WTC11 (cell line): Measurements from ENCODE around the gene SEZ6L2. TPM values are rescaled to one million over a fixed set of nuclear protein-coding genes. Genes with fewer than 3 reads are reported as not detected.

Source experiments
- CTCF ChIP-seq: fragments of 200-600 bp; IDR thresholded peaks from 2 replicates; pipeline ENCODE4 v1.8.0; 2022; ENCODE audit warnings: antibody characterized with exemption
- FOXP1 ChIP-seq: sonication (generic); formaldehyde crosslinking; IDR thresholded peaks from 2 replicates; pipeline ENCODE4 v1.8.0; 2022; ENCODE audit warnings: missing genetic modification reagents, mild to moderate bottlenecking, moderate library complexity, borderline replicate concordance
- GABPB1 ChIP-seq: sonication (generic); formaldehyde crosslinking; IDR thresholded peaks from 2 replicates; pipeline ENCODE4 v1.8.1; 2023; ENCODE audit warnings: mild to moderate bottlenecking, missing genetic modification reagents
- GRHL2 ChIP-seq: fragments of 250-450 bp; sonication (Bioruptor Pico); IDR thresholded peaks from 2 replicates; pipeline ENCODE4 v1.8.0; 2022; ENCODE audit warnings: mild to moderate bottlenecking, moderate library complexity; ENCODE audit not compliant: insufficient replicate concordance, severe bottlenecking
- GTF2I ChIP-seq: fragments of 250-450 bp; sonication (Bioruptor Pico); conservative IDR thresholded peaks from 2 replicates; pipeline ENCODE4 v1.4.0; 2021; ENCODE audit warnings: mild to moderate bottlenecking
- MXD4 ChIP-seq: fragments of 250-450 bp; sonication (Bioruptor Pico); IDR thresholded peaks from 2 replicates; pipeline ENCODE4 v1.8.0; 2021; ENCODE audit warnings: mild to moderate bottlenecking, moderate library complexity, borderline replicate concordance
- NFATC4 ChIP-seq: fragments of 250-450 bp; sonication (Bioruptor Pico); IDR thresholded peaks from 2 replicates; pipeline ENCODE4 v1.9.0; 2021; ENCODE audit warnings: mild to moderate bottlenecking
- OVOL2 ChIP-seq: fragments of 250-450 bp; sonication (Bioruptor Pico); IDR thresholded peaks from 2 replicates; pipeline ENCODE4 v1.9.0; 2021; ENCODE audit warnings: mild to moderate bottlenecking, borderline replicate concordance
- PREB ChIP-seq: sonication (generic); formaldehyde crosslinking; IDR thresholded peaks from 2 replicates; pipeline ENCODE4 v1.8.1; 2022; ENCODE audit warnings: mild to moderate bottlenecking, missing genetic modification reagents, moderate library complexity, borderline replicate concordance
- RELA ChIP-seq: sonication (generic); formaldehyde crosslinking; IDR thresholded peaks from 2 replicates; pipeline ENCODE4 v1.8.1; 2022; ENCODE audit warnings: missing genetic modification reagents, mild to moderate bottlenecking, borderline replicate concordance
- STAT6 ChIP-seq: sonication (generic); formaldehyde crosslinking; conservative IDR thresholded peaks from 2 replicates; pipeline ENCODE4 v1.8.1; 2023; ENCODE audit warnings: mild to moderate bottlenecking, low read depth, missing genetic modification reagents, moderate library complexity
- TP53 ChIP-seq: sonication (generic); formaldehyde crosslinking; IDR thresholded peaks from 2 replicates; pipeline ENCODE4 v1.8.1; 2023; ENCODE audit warnings: mild to moderate bottlenecking, missing genetic modification reagents
- ZBTB21 ChIP-seq: sonication (generic); formaldehyde crosslinking; IDR thresholded peaks from 2 replicates; pipeline ENCODE4 v1.8.1; 2023; ENCODE audit warnings: mild to moderate bottlenecking, missing genetic modification reagents, borderline replicate concordance
- ZNF219 ChIP-seq: sonication (generic); formaldehyde crosslinking; IDR thresholded peaks from 2 replicates; pipeline ENCODE4 v1.8.0; 2023; ENCODE audit warnings: missing genetic modification reagents, mild to moderate bottlenecking, borderline replicate concordance
- ZNF232 ChIP-seq: sonication (generic); formaldehyde crosslinking; IDR thresholded peaks from 2 replicates; pipeline ENCODE4 v1.8.0; 2022; ENCODE audit warnings: mild to moderate bottlenecking, missing genetic modification reagents
- ZNF263 ChIP-seq: sonication (generic); formaldehyde crosslinking; IDR thresholded peaks from 2 replicates; pipeline ENCODE4 v1.8.1; 2022; ENCODE audit warnings: low read depth, mild to moderate bottlenecking, moderate library complexity, missing genetic modification reagents
- ZNF396 ChIP-seq: fragments of 250-450 bp; sonication (Bioruptor Pico); IDR thresholded peaks from 2 replicates; pipeline ENCODE4 v1.8.0; 2021; ENCODE audit warnings: mild to moderate bottlenecking, moderate library complexity, borderline replicate concordance
- ZNF512 ChIP-seq: sonication (generic); formaldehyde crosslinking; IDR thresholded peaks from 2 replicates; pipeline ENCODE4 v1.8.1; 2022; ENCODE audit warnings: missing genetic modification reagents, borderline replicate concordance
- ZNF671 ChIP-seq: fragments of 250-450 bp; sonication (Bioruptor Pico); IDR thresholded peaks from 2 replicates; pipeline ENCODE4 v1.8.0; 2021; ENCODE audit warnings: mild to moderate bottlenecking
- total RNA-seq: library from RNA; stranded (reverse); gene quantifications from 3 replicates; pipeline ENCODE4 v1.2.3, GENCODE V29; 2021
- TF ChIP-seq, protein P1 (sequence below): sonication (generic); formaldehyde crosslinking; IDR thresholded peaks from 2 replicates; pipeline ENCODE4 v1.8.0; 2023; ENCODE audit warnings: missing genetic modification reagents
- TF ChIP-seq, protein P2 (sequence below): fragments of 250-450 bp; sonication (Bioruptor Pico); IDR thresholded peaks from 2 replicates; pipeline ENCODE4 v2.1.2; 2022; ENCODE audit warnings: mild to moderate bottlenecking, moderate library complexity
- TF ChIP-seq, protein P3 (sequence below): sonication (generic); formaldehyde crosslinking; IDR thresholded peaks from 2 replicates; pipeline ENCODE4 v1.8.1; 2023; ENCODE audit warnings: mild to moderate bottlenecking, missing genetic modification reagents, moderate library complexity
- TF ChIP-seq, protein P4 (sequence below): sonication (generic); formaldehyde crosslinking; IDR thresholded peaks from 2 replicates; pipeline ENCODE4 v1.8.0; 2022; ENCODE audit warnings: mild to moderate bottlenecking, missing genetic modification reagents

Gene SEZ6L2
- total RNA-seq, 1 experiment from 2014 or later: 58.2 TPM

DNA sequence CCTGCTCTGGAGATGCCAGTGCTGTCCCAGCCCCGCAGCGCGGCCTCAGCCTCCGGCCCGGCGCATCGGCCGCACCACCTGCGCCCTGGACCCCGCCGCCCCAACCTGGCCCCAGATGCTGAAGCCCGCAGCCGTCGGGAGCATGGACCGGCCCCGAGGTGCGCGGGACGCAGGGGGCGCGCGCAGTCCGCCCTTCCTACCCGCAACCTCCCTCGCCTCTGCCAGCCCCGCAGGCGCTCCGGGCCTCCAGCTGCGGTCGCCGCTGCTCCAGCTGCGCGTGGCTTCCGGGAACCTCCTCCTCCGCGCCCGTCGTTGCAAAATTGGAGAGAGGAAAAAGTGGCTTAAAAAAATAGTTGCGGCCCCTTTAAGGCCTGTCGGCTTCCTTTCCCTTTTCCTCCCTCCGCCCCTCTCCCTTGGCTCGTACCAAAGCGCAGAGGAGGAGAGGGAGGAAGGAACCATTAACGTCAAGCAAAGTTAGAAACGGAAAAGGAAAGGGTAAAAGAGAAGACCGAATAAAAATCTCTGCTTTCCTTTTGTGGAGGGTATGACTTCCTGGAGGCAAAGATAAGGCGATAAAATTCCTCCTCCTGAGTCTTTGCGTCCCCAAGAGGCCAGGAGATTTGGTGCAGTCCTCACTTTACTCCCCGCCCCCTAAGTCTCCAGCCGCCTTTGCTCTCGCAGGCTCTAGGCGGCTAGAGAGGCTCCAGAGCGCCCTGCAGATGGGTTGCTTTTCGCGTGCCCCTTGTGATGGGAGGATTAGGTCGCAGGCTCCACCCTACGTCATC, 36.3 kb downstream of the SEZ6L2 start, which contains the start of gene CDIPT (continued):
- TF ChIP-seq ZNF232 (no peak), FOXP1 (peak; percentile 66; the same call in 1 of the 2 replicates), GTF2I (CRISPR knock-in tag) (no peak), TP53 (CRISPR knock-in tag) (0 out of 2 replicates have a peak, but pooled peaks have one; percentile 17), OVOL2 (no peak), GRHL2 (no peak), RELA (CRISPR knock-in tag) (0 out of 2 replicates have a peak, but pooled peaks have one; percentile 40), PREB (CRISPR knock-in tag) (no peak), ZNF396 (CRISPR knock-in tag) (no peak), ZNF263 (no peak), ZNF219 (no peak), ZBTB21 (CRISPR knock-in tag) (no peak), CTCF (no peak), MXD4 (CRISPR knock-in tag) (no peak), NFATC4 (CRISPR knock-in tag) (no peak), ZNF512 (CRISPR knock-in tag) (no peak), STAT6 (CRISPR knock-in tag) (no peak), GABPB1 (peak; percentile 65; the same call in 1 of the 2 replicates), ZNF671 (CRISPR knock-in tag) (no peak)
- TF ChIP-seq, protein P1, sequence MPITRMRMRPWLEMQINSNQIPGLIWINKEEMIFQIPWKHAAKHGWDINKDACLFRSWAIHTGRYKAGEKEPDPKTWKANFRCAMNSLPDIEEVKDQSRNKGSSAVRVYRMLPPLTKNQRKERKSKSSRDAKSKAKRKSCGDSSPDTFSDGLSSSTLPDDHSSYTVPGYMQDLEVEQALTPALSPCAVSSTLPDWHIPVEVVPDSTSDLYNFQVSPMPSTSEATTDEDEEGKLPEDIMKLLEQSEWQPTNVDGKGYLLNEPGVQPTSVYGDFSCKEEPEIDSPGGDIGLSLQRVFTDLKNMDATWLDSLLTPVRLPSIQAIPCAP (CRISPR knock-in tag): no peak
- TF ChIP-seq, protein P2, sequence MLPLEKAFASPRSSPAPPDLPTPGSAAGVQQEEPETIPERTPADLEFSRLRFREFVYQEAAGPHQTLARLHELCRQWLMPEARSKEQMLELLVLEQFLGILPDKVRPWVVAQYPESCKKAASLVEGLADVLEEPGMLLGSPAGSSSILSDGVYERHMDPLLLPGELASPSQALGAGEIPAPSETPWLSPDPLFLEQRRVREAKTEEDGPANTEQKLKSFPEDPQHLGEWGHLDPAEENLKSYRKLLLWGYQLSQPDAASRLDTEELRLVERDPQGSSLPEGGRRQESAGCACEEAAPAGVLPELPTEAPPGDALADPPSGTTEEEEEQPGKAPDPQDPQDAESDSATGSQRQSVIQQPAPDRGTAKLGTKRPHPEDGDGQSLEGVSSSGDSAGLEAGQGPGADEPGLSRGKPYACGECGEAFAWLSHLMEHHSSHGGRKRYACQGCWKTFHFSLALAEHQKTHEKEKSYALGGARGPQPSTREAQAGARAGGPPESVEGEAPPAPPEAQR: no peak
- TF ChIP-seq, protein P3, sequence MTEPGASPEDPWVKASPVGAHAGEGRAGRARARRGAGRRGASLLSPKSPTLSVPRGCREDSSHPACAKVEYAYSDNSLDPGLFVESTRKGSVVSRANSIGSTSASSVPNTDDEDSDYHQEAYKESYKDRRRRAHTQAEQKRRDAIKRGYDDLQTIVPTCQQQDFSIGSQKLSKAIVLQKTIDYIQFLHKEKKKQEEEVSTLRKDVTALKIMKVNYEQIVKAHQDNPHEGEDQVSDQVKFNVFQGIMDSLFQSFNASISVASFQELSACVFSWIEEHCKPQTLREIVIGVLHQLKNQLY (CRISPR knock-in tag): no peak
- TF ChIP-seq, protein P4, sequence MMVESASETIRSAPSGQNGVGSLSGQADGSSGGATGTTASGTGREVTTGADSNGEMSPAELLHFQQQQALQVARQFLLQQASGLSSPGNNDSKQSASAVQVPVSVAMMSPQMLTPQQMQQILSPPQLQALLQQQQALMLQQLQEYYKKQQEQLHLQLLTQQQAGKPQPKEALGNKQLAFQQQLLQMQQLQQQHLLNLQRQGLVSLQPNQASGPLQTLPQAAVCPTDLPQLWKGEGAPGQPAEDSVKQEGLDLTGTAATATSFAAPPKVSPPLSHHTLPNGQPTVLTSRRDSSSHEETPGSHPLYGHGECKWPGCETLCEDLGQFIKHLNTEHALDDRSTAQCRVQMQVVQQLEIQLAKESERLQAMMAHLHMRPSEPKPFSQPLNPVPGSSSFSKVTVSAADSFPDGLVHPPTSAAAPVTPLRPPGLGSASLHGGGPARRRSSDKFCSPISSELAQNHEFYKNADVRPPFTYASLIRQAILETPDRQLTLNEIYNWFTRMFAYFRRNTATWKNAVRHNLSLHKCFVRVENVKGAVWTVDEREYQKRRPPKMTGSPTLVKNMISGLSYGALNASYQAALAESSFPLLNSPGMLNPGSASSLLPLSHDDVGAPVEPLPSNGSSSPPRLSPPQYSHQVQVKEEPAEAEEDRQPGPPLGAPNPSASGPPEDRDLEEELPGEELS (CRISPR knock-in tag): no peak
